GM19438 (cell line): ENCODE data around the gene TRERF1.
"Not testable (repeated sequence)": the region's sequence is repeated elsewhere in the genome, so short reads cannot be mapped to it uniquely, and the experiment has no call there.

ENCODE experiments used
- ATAC-seq: cut with Tn5 transposase; IDR thresholded peaks from one replicate; pipeline ENCODE4 v1.9.1; 2021; ENCODE audit warnings: low read depth; ENCODE audit not compliant: unreplicated experiment

Gene TRERF1

DNA sequence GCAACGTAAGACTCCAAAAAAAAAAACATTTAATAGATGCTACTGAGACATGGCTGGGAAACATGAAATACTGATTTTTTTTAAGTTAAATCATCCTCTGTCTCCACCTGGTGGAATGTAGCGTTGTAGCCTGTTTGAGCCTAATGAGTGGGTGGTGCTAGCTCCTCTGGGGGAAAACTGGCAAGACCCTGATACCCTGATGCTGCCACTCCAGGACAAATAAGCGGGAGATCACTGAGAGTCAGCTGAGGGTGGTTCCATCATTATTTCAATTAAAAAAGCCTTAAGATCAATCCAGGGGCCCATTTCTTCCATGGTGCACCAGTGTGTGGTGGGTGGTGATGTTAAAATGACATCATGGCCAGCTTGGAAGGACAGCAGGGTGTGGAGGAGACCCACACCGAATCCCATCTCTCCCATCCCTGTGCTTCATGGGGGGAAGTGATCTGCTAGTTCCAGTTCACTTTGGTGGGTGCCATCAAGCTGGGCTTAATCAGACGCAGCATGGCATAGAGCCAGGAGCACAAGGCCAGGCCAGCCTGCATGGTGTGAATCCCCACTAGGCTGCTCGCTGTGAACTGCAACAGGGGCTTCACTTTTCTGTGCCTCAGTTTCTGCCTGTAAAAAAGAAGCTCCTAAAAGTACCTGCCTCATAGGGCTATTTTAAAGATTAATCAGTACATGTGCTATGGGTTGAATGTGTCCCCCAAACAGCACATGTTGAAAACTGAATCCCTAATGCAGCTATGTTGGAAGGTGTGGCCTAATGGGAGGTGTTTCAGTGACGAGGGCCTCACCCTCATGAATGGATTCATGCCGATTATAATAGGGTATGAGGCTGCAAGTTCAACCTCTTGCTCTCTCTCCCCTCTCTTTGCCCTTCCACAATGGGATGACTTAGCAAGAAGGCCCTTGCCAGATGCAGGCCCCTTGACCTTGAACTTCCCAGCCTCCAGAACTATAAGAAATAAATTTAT is 221.1 kb downstream of the TRERF1 start:
- no peak for ATAC-seq

DNA sequence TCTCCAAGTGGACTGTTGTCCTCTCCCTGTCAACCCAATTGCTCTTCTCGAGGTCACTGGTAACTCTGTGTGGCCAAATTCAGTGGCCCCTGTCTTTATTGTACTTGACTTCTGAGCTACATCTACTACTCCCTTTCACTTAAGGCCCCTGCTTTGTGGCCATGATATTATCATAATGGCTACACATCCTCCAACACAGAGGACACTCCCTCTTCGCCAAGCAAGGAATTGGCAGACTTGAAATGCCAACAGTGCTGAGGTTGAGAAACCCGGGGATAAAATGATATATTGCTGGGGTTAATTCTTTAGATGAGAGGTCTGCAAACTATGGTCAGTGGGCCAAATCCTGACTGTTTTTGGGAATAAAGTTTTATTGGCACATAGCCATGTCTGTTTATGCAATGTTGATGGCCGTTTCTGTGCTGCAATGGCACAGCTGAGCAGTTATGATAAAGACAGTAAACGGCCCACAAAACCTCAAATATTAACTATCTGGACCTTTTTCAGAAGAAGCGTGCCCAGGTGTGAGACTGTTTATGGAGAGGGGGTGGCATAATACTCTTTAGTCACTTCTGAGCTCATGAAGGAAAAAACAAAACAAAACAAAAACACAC is 222.1 kb downstream of the TRERF1 start:
- ATAC-seq: no peak

GRCh38 chr6:42228305-42228704 is 223.4 kb downstream of the TRERF1 start:
- ATAC-seq: no peak

- ATAC-seq: no peak
Observed at GRCh38 chr6:42227173-42227850, 224.4 kb downstream of the TRERF1 start.

- no peak for ATAC-seq
Observed at GRCh38 chr6:42226645-42227143, 225.0 kb downstream of the TRERF1 start.

GRCh38 chr6:42226161-42226611 is 225.5 kb downstream of the TRERF1 start:
- ATAC-seq: no peak

GRCh38 chr6:42225419-42225818 is 226.3 kb downstream of the TRERF1 start:
- no peak for ATAC-seq

DNA sequence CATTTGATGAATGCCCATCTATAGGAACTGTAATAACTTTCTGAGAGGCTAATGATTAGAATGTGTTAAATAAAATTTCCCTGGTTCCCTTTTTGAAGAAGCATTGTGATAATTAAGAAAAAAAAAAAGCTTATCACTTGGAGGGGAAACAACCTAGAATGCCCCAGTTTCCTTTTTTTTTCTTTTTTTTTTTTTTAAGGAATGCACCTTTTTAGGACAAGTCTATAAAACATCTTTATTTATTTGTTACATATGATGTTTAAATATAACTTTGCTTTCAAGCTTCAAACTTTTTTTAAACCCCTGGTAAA is 226.7 kb downstream of the TRERF1 start:
- no peak for ATAC-seq

GRCh38 chr6:42224222-42225028 is 227.3 kb downstream of the TRERF1 start:
- ATAC-seq: peak; percentile 80

GRCh38 chr6:42222448-42222847 is 229.3 kb downstream of the TRERF1 start:
- ATAC-seq: no peak

- ATAC-seq: no peak
Observed at GRCh38 chr6:42221546-42221945, 230.2 kb downstream of the TRERF1 start.

DNA sequence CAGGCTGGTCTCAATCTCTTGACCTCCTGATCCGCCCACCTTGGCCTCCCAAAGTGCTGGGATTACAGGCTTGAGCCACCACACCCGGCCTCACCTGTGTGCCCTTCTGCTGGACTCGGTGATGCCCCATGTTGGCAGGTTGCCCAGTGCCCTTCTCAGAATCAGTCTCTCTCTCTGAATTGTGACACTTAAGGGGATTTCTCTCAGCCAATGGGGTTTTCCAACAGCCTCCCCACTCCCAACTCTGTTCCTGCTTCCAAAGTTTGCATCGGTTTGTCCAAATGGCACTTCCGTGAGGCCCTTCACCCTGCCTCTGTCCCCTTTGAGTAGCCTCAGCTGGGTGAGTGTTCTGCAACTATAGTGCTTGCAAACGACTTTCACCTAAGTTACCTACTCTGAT is 230.9 kb downstream of the TRERF1 start:
- ATAC-seq: no peak

- peak; percentile 94 for ATAC-seq
Observed at GRCh38 chr6:42217519-42218367, 234.0 kb downstream of the TRERF1 start, which contains the start of gene MRPS10. TSS of gene MRPS10 (minus strand) at chr6:42217861. CDS start at chr6:42217849, 12 bp downstream.

GRCh38 chr6:42217157-42217518 is 234.6 kb downstream of the TRERF1 start:
- no peak for ATAC-seq

DNA sequence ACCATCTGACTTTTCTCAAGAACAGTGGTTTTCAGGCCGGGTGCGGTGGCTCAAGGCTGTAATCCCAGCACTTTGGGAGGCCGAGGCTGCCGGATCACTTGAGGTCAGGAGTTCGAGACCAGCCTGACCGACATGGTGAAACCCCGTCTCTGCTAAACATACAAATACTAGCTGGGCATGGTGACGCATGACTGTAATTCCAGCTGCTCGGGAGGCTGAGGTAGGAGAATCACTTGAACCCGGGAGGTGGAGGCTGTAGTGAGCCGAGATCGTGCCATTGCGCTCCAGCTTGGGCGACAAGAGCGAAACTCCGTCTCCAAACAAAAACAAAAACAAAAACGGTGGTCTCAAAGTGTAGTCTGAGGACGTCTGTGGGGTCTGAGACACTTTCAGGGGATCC is 235.2 kb downstream of the TRERF1 start:
- not testable (repeated sequence) for ATAC-seq

GRCh38 chr6:42212442-42212841 is 239.3 kb downstream of the TRERF1 start:
- no peak for ATAC-seq

GRCh38 chr6:42211726-42212125 is 240.0 kb downstream of the TRERF1 start:
- no peak for ATAC-seq

DNA sequence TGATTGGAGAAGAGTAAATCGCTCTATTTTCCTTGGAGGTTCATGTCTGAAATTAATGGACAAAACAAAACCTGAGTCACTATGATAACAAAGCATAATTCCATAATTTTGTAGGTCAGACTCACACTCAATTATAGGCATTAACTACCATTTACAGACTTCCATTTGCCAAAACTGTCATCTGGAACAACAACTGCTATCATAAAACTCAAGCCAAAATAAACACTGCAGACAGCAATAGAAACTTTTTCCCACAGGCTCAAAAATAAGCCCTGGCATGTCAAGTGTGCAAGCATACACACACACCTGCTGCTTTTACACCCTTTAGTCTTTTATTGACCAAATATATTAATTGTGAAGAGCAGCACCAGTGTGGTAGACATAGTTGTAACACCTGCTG is 241.2 kb downstream of the TRERF1 start:
- ATAC-seq: no peak

DNA sequence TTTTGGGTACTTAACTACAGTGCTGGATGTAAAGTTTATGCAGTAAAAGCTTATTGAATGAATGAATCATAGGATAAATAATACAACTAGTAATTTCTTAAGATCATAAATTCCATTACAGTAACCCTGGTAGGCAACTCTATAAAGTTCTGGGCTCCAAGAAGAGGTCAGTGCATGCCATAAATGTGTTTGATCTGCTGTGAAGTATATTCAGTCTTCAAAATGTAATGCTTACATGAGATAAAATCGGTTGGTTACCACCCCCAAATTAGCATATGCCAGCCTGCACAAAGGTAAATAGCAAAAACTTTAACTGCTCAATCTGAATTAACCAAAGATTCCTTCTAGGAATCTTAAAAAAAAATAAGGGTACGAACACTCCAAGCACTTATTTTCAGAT is 244.2 kb downstream of the TRERF1 start:
- ATAC-seq: not testable (repeated sequence)
